KMS-11 (cell line): ENCODE results near the gene SHKBP1.

Experiments
- H2AFZ ChIP-seq: fragments of 200-600 bp; sonication (generic); 2 replicates; pipeline ENCODE4 v1.6.1; 2016; ENCODE audit warnings: antibody characterized with exemption, mixed run types, low read depth
- H3K27ac ChIP-seq: fragments of 200-600 bp; sonication (generic); 2 replicates; pipeline ENCODE4 v1.6.1; 2016; ENCODE audit warnings: mild to moderate bottlenecking, mixed run types
- H3K27me3 ChIP-seq: fragments of 200-600 bp; sonication (generic); 2 replicates; pipeline ENCODE4 v1.6.1; 2017; ENCODE audit warnings: mild to moderate bottlenecking, low read depth, mixed run types, moderate library complexity; ENCODE audit not compliant: insufficient read depth
- H3K36me3 ChIP-seq: fragments of 200-600 bp; sonication (generic); 2 replicates; pipeline ENCODE4 v1.6.1; 2017; ENCODE audit warnings: mild to moderate bottlenecking, mixed run types; ENCODE audit not compliant: insufficient read depth
- H3K4me1 ChIP-seq: fragments of 200-600 bp; sonication (generic); 2 replicates; pipeline ENCODE4 v1.6.1; 2016; ENCODE audit warnings: mild to moderate bottlenecking, low read depth, mixed run types; ENCODE audit not compliant: poor library complexity, severe bottlenecking
- H3K4me2 ChIP-seq: fragments of 200-600 bp; sonication (generic); 2 replicates; pipeline ENCODE4 v1.7.0; 2016; ENCODE audit warnings: mild to moderate bottlenecking, mixed run types
- H3K4me3 ChIP-seq: fragments of 200-600 bp; sonication (generic); IDR thresholded peaks from 2 replicates; pipeline ENCODE4 v1.6.1; 2017; ENCODE audit warnings: low read depth, low read length, mixed read lengths; ENCODE audit not compliant: insufficient read depth
- H3K79me2 ChIP-seq: fragments of 200-600 bp; sonication (generic); 2 replicates; pipeline ENCODE4 v1.6.1; 2016; ENCODE audit warnings: low read depth, mixed run types; ENCODE audit not compliant: insufficient read depth
- H3K9ac ChIP-seq: fragments of 200-600 bp; sonication (generic); 2 replicates; pipeline ENCODE4 v1.6.1; 2016; ENCODE audit warnings: mild to moderate bottlenecking, mixed run types
- H4K20me1 ChIP-seq: fragments of 200-600 bp; sonication (generic); 2 replicates; pipeline ENCODE4 v1.6.1; 2016; ENCODE audit warnings: mild to moderate bottlenecking, mixed run types; ENCODE audit not compliant: insufficient read depth
- CTCF ChIP-seq: fragments of 200-600 bp; sonication (generic); conservative IDR thresholded peaks from 2 replicates; pipeline ENCODE4 v1.6.1; 2017; ENCODE audit warnings: low read depth, mild to moderate bottlenecking, antibody characterized with exemption, low read length, moderate library complexity, mixed read lengths

The SHKBP1 gene

GRCh38 chr19:40625406-40626120 is 48.9 kb downstream of the SHKBP1 start:
- no peak overlapping the region for H3K9ac ChIP-seq
- no peak for TF ChIP-seq CTCF
- peaks cover 4% of the 10 kb centered on the region; the same call in 1 of the 2 replicates for H3K36me3 ChIP-seq
- no peak overlapping the region for H3K27ac ChIP-seq
- H2AFZ ChIP-seq, result no peak overlapping the region
- H3K79me2 ChIP-seq, result no peaks in the 10 kb centered on the region
- no peaks in the 10 kb centered on the region for H3K4me1 ChIP-seq
- no peak overlapping the region for H3K4me3 ChIP-seq
- no peak overlapping the region for H3K4me2 ChIP-seq
- H3K27me3 ChIP-seq, result no peaks in the 10 kb centered on the region
- H4K20me1 ChIP-seq, result no peaks in the 10 kb centered on the region

DNA sequence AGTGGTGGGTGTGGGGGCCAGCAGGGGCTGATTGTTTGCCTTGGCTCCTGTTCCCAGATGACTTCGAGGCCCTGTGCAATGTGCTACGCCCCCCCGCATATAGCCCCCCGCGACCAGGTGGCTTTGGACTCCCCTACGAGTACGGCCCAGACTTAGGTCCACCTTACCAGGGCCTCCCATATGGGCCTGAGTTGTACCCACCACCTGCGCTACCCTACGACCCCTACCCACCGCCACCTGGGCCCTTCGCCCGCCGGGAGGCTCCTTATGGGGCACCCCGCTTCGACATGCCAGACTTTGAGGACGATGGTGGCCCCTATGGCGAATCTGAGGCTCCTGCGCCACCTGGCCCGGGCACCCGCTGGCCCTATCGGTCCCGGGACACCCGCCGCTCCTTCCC is 50.2 kb downstream of the SHKBP1 start:
- Histone ChIP-seq H3K36me3 (no peaks in the 10 kb centered on the region), H3K27me3 (no peaks in the 10 kb centered on the region)

GRCh38 chr19:40627486-40628279 is 51.0 kb downstream of the SHKBP1 start:
- no peak overlapping the region for H2AFZ ChIP-seq
- no peak overlapping the region for H3K4me3 ChIP-seq
- H4K20me1 ChIP-seq, result no peaks in the 10 kb centered on the region
- no peaks in the 10 kb centered on the region for H3K36me3 ChIP-seq
- H3K4me2 ChIP-seq, result no peak overlapping the region
- TF ChIP-seq CTCF, result no peak
- no peaks in the 10 kb centered on the region for H3K4me1 ChIP-seq
- H3K27me3 ChIP-seq, result no peaks in the 10 kb centered on the region
- H3K79me2 ChIP-seq, result no peaks in the 10 kb centered on the region
- no peak overlapping the region for H3K27ac ChIP-seq
- H3K9ac ChIP-seq, result no peak overlapping the region

More for the DNA sequence above, 50.2 kb downstream of the SHKBP1 start:
- Histone ChIP-seq H3K4me3 (no peak overlapping the region), H2AFZ (no peak overlapping the region), H3K4me1 (no peaks in the 10 kb centered on the region), H3K4me2 (no peak overlapping the region), H3K27ac (no peak overlapping the region), H4K20me1 (no peaks in the 10 kb centered on the region), H3K79me2 (no peaks in the 10 kb centered on the region), H3K9ac (no peak overlapping the region)
- no peak for TF ChIP-seq CTCF

DNA sequence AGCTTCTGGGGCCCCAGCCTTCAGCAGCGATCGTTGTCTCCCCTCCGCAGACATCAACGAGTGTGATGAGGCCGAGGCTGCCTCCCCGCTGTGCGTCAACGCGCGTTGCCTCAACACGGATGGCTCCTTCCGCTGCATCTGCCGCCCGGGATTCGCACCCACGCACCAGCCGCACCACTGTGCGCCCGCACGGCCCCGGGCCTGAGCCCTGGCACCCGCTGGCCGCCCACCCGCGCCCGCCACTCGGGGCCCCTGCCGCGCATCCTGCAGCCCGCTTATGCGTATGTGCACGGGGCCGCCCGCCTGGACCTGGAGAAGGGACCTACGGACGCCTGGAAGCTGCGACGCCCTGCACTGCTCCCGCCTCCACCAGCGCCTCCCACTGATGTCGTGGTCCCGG is 52.7 kb downstream of the SHKBP1 start:
- Histone ChIP-seq H3K4me1 (no peaks in the 10 kb centered on the region), H3K9ac (no peak overlapping the region), H3K4me2 (no peak overlapping the region), H3K27ac (no peak overlapping the region), H3K79me2 (no peaks in the 10 kb centered on the region), H2AFZ (no peak overlapping the region), H3K36me3 (no peaks in the 10 kb centered on the region), H3K4me3 (no peak overlapping the region), H4K20me1 (no peaks in the 10 kb centered on the region), H3K27me3 (no peaks in the 10 kb centered on the region)
- TF ChIP-seq CTCF, result no peak
